ENCODE data around the gene CYP46A1. TPM values are rescaled to one million over a fixed set of nuclear protein-coding genes. Genes with fewer than 3 reads are reported as not detected.
A peak's percentile ranks its signal among the peaks of the same experiment; 100 is the strongest.

CYP46A1 gene
- total RNA-seq, 1 experiment from 2014 or later, result 0.59 TPM

DNA sequence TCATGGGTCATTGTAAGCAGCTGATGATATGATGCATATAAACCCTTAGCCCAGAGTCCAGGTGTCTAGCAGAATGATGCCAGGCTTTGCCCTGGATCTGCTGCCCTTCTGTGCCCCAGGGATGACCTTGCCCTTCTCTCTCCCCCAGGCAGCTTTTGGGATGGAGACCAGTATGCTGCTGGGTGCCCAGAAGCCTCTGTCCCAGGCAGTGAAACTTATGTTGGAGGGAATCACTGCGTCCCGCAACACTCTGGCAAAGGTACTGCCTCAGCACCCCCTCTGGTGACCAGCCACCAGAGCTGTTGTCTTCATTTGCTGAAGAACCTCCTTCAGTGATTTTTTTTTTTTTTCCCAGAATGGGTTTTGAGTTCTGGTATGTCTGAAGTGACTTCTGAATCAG is 23.3 kb downstream of the CYP46A1 start:
- no CpG with 5 or more reads among the region's 2 CpGs for WGBS (ENCODE audit: extremely low coverage, insufficient read length, low lambda C conversion rate)
- H3K27me3 ChIP-seq (ENCODE audit: insufficient read depth, low read length), result no peaks in the 10 kb centered on the region
- DNase-seq, result peak; percentile 17

More for the DNA sequence above, 23.3 kb downstream of the CYP46A1 start:
- H3K36me3 Mint-ChIP-seq (ENCODE audit: insufficient read depth in 1 of 3, low read depth in 3 of 3), result peaks cover 16 to 18% (median 16%) of the 10 kb centered on the region in 3 experiments
- no peak overlapping the region for H3K9ac ChIP-seq (ENCODE audit: extremely low read depth, insufficient read length, low read length)
- no peak overlapping the region for H3T11ph ChIP-seq (ENCODE audit: low read length)
- no peaks in the 10 kb centered on the region for H3K79me1 ChIP-seq (ENCODE audit: insufficient read depth, low read depth, low read length, poor library complexity, severe bottlenecking)
- no peak overlapping the region for H3K18ac ChIP-seq (ENCODE audit: insufficient read length, low read depth, low read length)
- H4K8ac ChIP-seq (replicated peaks; ENCODE audit: insufficient read length, low read depth, low read length), result no peak overlapping the region
- no peak overlapping the region for H2BK12ac ChIP-seq (ENCODE audit: insufficient read length, low read depth, low read length)
- H3K56ac ChIP-seq (ENCODE audit: insufficient read length, low read depth, low read length), result no peak overlapping the region
- no peak overlapping the region for H2BK5ac ChIP-seq (ENCODE audit: insufficient read length, low read length)
- H3K27ac ChIP-seq (ENCODE audit: insufficient read length, low read depth, low read length), result no peak overlapping the region
- no peaks in the 10 kb centered on the region for H3K4me1 Mint-ChIP-seq
- no peak overlapping the region for H2AK5ac ChIP-seq (ENCODE audit: insufficient read length, low read length)
- H3K23me2 ChIP-seq (ENCODE audit: insufficient read length, low read depth, low read length, poor library complexity, severe bottlenecking), result peaks cover 4% of the 10 kb centered on the region
- H3K4me1 ChIP-seq (ENCODE audit: insufficient read depth, low read length), result no peaks in the 10 kb centered on the region
- H4K5ac ChIP-seq (ENCODE audit: insufficient read length, low read depth, low read length), result no peak overlapping the region
- H4K91ac ChIP-seq (ENCODE audit: insufficient read length, low read depth, low read length), result no peak overlapping the region
- H3K23ac ChIP-seq (ENCODE audit: insufficient read length, low read depth, low read length), result no peak overlapping the region
- H3K14ac ChIP-seq (ENCODE audit: insufficient read depth, low read length), result no peak overlapping the region
- H2BK15ac ChIP-seq (ENCODE audit: low read depth, low read length), result no peak overlapping the region
- no peak overlapping the region for H3K4ac ChIP-seq (ENCODE audit: low read depth, low read length)
- H3K9me3 ChIP-seq (ENCODE audit: control insufficient read depth, low read depth, low read length), result peaks cover 11% of the 10 kb centered on the region
- no peak overlapping the region for H2AFZ ChIP-seq (ENCODE audit: low read length)
- no peak overlapping the region for H3K4me2 ChIP-seq (ENCODE audit: insufficient read depth, insufficient read length, low read length)
- H3K79me2 ChIP-seq (ENCODE audit: insufficient read depth, low read length), result no peaks in the 10 kb centered on the region
- H4K20me1 ChIP-seq (ENCODE audit: control insufficient read depth, insufficient read depth, insufficient read length), result no peaks in the 10 kb centered on the region
- H3K27ac Mint-ChIP-seq, result no peak overlapping the region
- H3K4me3 Mint-ChIP-seq, result no peak overlapping the region
- H3K9me3 Mint-ChIP-seq, result peaks cover 19 to 32% of the 10 kb centered on the region in 2 experiments
- peaks cover 14% of the 10 kb centered on the region for H3K27me3 Mint-ChIP-seq (ENCODE audit: low read depth)
- H2BK120ac ChIP-seq (ENCODE audit: low read depth, low read length, poor library complexity, severe bottlenecking), result no peak overlapping the region
- TF ChIP-seq, protein P1, sequence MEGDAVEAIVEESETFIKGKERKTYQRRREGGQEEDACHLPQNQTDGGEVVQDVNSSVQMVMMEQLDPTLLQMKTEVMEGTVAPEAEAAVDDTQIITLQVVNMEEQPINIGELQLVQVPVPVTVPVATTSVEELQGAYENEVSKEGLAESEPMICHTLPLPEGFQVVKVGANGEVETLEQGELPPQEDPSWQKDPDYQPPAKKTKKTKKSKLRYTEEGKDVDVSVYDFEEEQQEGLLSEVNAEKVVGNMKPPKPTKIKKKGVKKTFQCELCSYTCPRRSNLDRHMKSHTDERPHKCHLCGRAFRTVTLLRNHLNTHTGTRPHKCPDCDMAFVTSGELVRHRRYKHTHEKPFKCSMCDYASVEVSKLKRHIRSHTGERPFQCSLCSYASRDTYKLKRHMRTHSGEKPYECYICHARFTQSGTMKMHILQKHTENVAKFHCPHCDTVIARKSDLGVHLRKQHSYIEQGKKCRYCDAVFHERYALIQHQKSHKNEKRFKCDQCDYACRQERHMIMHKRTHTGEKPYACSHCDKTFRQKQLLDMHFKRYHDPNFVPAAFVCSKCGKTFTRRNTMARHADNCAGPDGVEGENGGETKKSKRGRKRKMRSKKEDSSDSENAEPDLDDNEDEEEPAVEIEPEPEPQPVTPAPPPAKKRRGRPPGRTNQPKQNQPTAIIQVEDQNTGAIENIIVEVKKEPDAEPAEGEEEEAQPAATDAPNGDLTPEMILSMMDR (conservative IDR thresholded peaks at IDR 0.05), result no peak
- H2BK20ac ChIP-seq (ENCODE audit: low read depth, low read length, poor library complexity, severe bottlenecking), result no peak overlapping the region

All from H9 (cell line).